ENCODE results near the gene TECTA. TPM values are rescaled to one million over a fixed set of nuclear protein-coding genes. Genes with fewer than 3 reads are reported as not detected.
"Not testable (repeated sequence)": the region's sequence is repeated elsewhere in the genome, so short reads cannot be mapped to it uniquely, and the experiment has no call there.

TECTA gene
- polyA plus RNA-seq, 1 donor, result 3.2 TPM

DNA sequence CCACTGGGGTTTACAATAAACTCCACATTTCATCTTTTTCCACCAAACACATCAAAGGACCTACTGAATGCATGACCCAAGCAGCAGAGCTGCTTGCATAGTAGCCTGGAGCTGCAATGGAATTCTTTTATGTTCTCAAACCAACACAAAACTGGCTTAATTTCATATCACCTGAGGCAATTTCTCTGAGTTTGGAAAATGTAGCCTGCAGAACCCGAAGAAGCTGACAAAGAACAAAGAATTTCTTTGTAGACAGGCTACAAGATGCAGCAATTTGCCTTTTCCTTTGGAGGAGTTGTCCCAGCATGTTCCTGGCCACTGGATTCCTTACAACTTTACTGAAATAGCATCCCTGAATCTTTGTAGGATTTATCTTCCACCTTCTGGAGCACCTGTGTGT lies 5.5 kb upstream of the TECTA start:
- DNase-seq, result no peak

GRCh38 chr11:121099364-121099763 lies 1.7 kb upstream of the TECTA start:
- DNase-seq, result no peak

DNA sequence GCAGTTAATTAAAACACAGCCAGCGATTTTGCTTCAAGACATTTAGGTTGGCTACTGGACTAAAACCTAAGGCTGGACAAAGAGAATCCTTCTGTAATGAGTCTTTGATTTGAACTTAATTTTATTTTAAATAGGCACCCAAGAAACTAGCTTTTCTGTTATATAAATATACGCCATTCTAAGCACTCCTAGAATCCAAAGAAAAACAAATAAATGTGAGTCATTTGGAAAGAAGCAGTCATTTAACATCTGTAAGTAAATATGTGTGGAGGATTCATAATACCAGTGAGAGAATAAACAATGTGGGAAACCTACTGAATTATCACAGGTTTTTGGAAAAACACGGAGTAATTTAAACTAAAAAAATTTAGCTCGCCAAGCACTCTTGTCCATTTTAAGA lies 1.2 kb upstream of the TECTA start:
- DNase-seq, result no peak

- DNase-seq, result no peak
These were observed 3.3 kb downstream of the TECTA start for GRCh38 chr11:121104312-121104762.

GRCh38 chr11:121105063-121105480 lies 4.0 kb downstream of the TECTA start:
- DNase-seq, result peak; percentile 34

- peak; percentile 28 for DNase-seq
These were observed 4.6 kb downstream of the TECTA start for GRCh38 chr11:121105481-121106195.

DNA sequence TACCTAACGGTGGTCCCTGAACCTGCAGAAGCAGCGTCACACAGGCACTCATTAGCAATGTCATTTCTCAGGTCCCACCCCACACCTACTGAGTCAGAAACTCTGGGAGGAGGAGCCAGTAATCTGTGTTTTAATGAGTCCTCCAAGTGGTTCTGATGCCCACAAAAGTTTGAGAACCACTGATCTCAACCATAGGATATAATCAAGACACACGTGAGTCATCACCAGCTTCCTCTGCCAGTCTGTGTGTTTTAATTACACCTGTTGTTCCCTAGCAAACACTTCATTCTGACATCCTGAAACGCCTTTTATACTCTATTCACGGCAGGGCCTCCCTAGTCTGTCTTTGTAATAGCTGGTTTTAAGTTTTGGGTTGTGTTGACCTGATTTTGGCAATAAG lies 5.8 kb downstream of the TECTA start:
- DNase-seq, result no peak

DNA sequence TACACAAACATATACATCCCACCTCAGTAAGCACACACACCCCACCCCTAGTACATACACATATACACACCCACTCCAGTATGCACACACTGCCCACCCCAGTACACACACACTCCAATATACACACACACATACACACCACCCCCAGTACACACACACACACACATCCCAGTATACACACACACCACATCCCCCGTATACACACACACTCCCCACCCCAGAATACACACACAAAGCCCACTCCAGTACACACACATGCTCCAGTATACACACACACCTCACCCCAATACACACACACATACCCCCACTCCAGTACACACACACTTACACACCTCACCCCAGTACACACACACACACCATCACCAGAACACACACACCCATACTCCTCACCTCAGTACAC lies 7.4 kb downstream of the TECTA start:
- DNase-seq, result no peak

- DNase-seq, result no peak
These were observed 8.4 kb downstream of the TECTA start for GRCh38 chr11:121109471-121109870.

DNA sequence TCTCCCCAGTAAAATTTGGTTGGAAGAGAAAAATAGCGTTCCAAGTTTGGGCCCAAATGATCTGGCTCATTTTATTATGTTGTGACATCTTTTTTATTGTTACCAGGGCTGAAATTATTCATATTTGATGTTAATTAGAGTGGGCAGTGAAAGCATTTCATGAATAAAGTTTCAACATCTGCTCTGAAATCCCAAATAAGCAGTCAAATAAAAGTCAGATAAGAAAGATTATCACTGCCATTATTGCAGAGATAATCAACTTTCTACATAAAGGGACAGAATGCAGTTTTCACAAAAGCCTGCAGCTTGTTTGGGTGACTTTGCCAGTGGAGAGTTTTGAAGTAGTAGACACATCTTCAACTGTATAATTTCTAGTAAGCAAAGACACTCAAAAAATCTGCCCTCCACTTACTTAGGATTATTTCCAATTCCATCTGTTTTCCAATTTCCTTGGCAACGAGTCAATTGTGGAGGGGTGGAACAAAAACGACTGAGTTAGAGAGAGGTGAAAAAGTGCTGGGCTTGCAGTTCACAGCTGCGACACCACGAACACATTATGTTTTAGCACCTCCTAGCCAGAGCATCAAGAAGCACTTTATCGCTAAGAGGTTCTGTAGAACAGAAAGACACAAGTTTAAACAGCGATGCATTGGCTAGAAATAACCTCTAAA lies 9.0 kb downstream of the TECTA start:
- no peak for DNase-seq

DNA sequence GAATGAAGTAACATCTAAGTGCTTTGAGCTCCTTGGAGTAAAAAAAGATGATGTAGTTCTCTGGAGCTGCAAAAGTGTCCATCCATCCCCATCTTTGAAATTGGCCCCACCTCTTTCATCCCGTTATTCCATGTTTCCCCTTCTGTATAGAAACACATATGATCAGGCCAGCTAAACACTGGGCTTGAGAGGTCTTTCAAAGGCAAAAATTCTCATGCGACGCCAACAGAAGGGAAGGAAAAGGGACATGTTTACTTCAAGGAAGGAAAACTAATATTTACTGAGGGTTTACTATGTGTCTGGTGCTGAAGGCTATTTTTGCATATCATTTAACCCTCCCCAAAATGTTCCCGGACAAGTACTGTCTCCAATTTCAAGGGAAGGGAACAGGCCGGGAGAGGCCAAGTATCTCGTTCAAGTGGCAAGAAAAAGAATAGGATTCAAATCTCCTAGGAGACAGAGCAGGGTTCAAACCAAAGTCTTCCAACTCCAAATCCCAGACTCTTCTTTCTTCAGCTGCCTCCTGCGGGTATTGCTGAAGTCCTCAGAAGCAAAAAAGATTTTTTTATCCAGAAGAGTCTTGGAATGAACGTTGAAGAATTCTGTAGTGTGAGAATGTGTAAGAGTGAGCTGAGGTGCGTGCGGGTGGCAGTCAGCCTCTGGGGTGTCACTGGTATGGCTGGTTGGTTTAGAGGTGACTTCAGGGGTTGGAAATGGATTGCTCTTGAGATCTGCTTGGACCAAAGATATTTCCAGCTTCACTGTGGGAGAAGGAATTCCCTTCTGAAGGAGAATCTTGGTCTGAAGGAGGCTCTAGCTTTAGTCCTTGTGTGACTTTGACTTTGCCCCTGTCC lies 10.1 kb downstream of the TECTA start:
- DNase-seq, result no peak

DNA sequence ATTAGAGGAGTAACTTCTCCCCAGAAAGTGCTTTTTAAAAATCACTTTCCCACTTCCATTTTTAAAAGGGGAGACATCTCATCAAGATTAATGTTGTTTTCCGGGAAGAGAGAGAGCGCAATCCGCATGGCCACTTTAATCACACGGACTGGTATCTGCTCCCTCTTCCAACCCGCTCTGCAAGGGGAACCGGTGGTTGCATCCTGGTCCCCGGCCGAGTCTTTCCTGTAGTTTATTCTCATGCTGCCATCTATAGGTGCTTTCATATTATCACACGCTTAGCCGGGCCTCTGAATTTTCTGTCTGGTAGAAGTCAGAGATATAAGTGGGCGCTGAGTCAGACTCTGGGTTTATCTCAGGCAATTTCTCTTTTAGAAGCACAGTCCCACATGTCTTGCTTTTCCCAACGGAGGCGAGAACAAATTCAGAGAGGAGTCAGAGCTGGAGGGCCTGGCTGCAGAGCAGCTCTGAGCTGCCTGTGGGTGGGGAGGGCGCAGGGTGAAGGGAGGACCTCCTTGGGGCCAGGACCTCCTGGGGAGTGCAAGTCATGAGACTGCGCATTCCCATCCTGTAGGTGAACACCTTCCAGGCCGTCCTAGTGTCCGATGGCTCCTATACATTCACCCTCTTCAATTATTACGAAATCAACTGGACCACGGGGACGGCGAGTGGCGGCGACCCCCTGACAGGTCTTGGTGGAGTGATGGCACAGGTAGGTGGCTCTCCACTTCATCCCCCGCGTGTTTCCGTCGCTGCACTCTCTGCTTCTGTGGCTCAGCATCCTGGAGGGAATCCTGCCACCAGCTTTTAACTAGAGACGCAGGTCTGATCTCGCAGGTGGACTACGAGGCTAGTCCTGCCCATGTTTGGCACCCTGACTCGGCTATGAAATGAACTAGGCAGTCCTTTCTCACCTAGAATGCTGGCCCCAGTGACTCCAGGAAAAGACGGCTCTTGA lies 11.7 kb downstream of the TECTA start:
- peak; percentile 47 for DNase-seq

DNA sequence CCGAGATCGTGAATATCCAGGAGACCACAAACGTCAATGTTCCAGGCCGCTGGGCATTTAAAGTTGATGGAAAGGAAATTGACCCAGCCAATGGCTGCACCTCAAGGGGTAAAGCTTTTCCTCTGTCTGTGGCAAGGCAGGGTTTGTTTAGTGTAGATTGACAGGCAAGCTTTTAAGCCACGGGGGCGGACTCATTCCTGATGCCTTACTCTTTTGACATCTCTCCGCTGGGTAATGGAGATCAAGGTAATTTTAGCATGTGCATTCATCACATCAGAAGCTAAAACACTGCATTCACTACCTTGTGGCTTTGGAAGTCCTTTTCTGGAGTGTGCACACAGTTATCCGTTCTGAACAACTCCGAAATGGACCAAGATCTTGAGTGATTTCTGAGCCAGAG lies 12.6 kb downstream of the TECTA start:
- DNase-seq, result no peak

DNA sequence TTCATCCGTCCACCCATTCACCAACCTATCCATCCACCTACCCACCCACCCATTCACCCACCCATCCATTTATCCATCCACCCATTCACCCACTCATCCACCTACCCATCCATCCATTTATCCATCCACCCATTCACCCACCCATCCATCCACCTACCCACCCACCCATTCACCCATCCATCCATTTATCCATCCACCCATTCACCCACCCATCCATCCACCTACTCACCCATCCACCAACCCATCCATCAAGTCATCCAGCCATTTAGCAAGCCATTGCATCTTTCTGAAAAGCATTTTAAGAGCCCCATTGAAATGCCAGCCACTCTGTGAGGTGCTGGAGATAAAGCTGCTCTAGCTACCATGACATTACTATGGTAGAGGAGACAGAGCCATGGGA lies 14.0 kb downstream of the TECTA start:
- DNase-seq, result not testable (repeated sequence)

- DNase-seq, result no peak
These were observed 16.7 kb downstream of the TECTA start for GRCh38 chr11:121117788-121118187.

GRCh38 chr11:121119440-121119839 lies 18.4 kb downstream of the TECTA start:
- no peak for DNase-seq

GRCh38 chr11:121122328-121122727 lies 21.3 kb downstream of the TECTA start:
- no peak for DNase-seq

- DNase-seq, result no peak
These were observed 22.5 kb downstream of the TECTA start for GRCh38 chr11:121123496-121124069.

DNA sequence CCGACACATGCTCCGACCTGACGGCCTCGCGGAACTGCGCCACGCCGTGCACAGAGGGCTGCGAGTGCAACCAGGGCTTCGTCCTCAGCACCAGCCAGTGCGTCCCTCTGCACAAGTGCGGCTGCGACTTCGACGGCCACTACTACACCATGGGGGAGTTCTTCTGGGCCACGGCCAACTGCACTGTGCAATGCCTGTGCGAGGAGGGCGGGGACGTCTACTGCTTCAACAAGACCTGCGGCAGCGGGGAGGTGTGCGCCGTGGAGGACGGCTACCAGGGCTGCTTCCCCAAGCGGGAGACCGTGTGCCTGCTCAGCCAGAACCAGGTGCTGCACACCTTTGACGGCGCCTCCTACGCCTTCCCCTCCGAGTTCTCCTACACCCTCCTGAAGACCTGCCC lies 26.8 kb downstream of the TECTA start:
- DNase-seq, result no peak

- DNase-seq, result no peak
These were observed 28.6 kb downstream of the TECTA start for GRCh38 chr11:121129362-121130340.
